HepG2 (cell line): ENCODE data around the gene UNG. TPM values are rescaled to one million over a fixed set of nuclear protein-coding genes. Genes with fewer than 3 reads are reported as not detected.

ENCODE experiments used
- CBX5 ChIP-seq: sonication (generic); formaldehyde crosslinking; IDR thresholded peaks from 2 replicates; pipeline ENCODE4 v1.4.0; 2020; ENCODE audit warnings: missing genetic modification reagents, borderline replicate concordance
- CCAR2 ChIP-seq: fragments of 200-400 bp; formaldehyde crosslinking; optimal IDR thresholded peaks from 2 replicates; pipeline ENCODE3; 2018; ENCODE audit warnings: low read depth, mild to moderate bottlenecking, low read length, moderate library complexity
- FOSL1 ChIP-seq: sonication (generic); formaldehyde crosslinking; IDR thresholded peaks from 2 replicates; pipeline ENCODE4 v1.9.0; 2021; ENCODE audit warnings: missing genetic modification reagents, borderline replicate concordance
- HNF4G ChIP-seq, 2 experiments: sonication (generic) in 1 of 2; formaldehyde crosslinking in 1 of 2; IDR thresholded peaks; 2 replicates each; pipeline versions ENCODE4 v1.4.0 to v1.6.1; 2011 to 2020; ENCODE audit warnings: borderline replicate concordance in 2 of 2, low read depth in 2 of 2, mild to moderate bottlenecking in 2 of 2, low read length in 1 of 2, missing genetic modification reagents in 1 of 2, moderate library complexity in 1 of 2
- IKZF4 ChIP-seq: sonication (generic); formaldehyde crosslinking; IDR thresholded peaks from 2 replicates; pipeline ENCODE4 v1.5.1; 2020; ENCODE audit warnings: borderline replicate concordance, mild to moderate bottlenecking, low read depth, missing genetic modification reagents; ENCODE audit errors: not compliant biosample characterization
- LCORL ChIP-seq, 2 experiments: fragments of 450-650 bp in 1 of 2; sonication (generic) in 1 of 2; formaldehyde crosslinking in 1 of 2; IDR thresholded peaks; 2 replicates each; pipeline versions ENCODE4 v1.5.0 to v1.6.1; 2017 to 2020; ENCODE audit warnings: antibody characterized with exemption in 1 of 2, missing genetic modification reagents in 1 of 2
- MATR3 ChIP-seq: sonication (generic); formaldehyde crosslinking; IDR thresholded peaks from 2 replicates; pipeline ENCODE4 v1.4.0; 2020; ENCODE audit warnings: missing genetic modification reagents
- RXRA ChIP-seq: sonication (generic); formaldehyde crosslinking; IDR thresholded peaks from 2 replicates; pipeline ENCODE4 v1.5.1; 2020; ENCODE audit warnings: missing genetic modification reagents
- TAF1 ChIP-seq: sonication (generic); formaldehyde crosslinking; IDR thresholded peaks from 2 replicates; pipeline ENCODE4 v1.4.0; 2020; ENCODE audit warnings: missing genetic modification reagents
- TBX3 ChIP-seq: fragments of 450-650 bp; IDR thresholded peaks from 2 replicates; pipeline ENCODE4 v1.6.1; 2017; ENCODE audit warnings: antibody characterized with exemption, mild to moderate bottlenecking, inconsistent platforms, borderline replicate concordance
- ZNF484 ChIP-seq: sonication (generic); formaldehyde crosslinking; IDR thresholded peaks from 2 replicates; pipeline ENCODE4 v1.5.1; 2020; ENCODE audit warnings: mild to moderate bottlenecking, low read depth, missing genetic modification reagents, borderline replicate concordance
- ZNF510 ChIP-seq: sonication (generic); formaldehyde crosslinking; IDR thresholded peaks from 2 replicates; pipeline ENCODE4 v1.4.0; 2020; ENCODE audit warnings: low read depth, mild to moderate bottlenecking, missing genetic modification reagents
- ZNF713 ChIP-seq: sonication (generic); formaldehyde crosslinking; IDR thresholded peaks from 2 replicates; pipeline ENCODE4 v1.4.0; 2020; ENCODE audit warnings: mild to moderate bottlenecking, missing genetic modification reagents
- ZZZ3 ChIP-seq: sonication (generic); formaldehyde crosslinking; IDR thresholded peaks from 2 replicates; pipeline ENCODE4 v1.4.0; 2020; ENCODE audit warnings: missing genetic modification reagents, mild to moderate bottlenecking, borderline replicate concordance
- polyA plus RNA-seq, 8 experiments: library from polyadenylated mRNA; depleted of rRNA in 3 of 8; stranded (reverse) in 7 of 8; unstranded in 1 of 8; fragments of >200 nt; fragmentation: Illumina TruSeq in 4 of 8; extraction: Trizol in 4 of 8; gene quantifications; 2 replicates each; pipeline versions ENCODE4 v1.2.1 to v1.2.3, GENCODE V29; 2011 to 2016; ENCODE audit warnings: low read depth in 4 of 8, missing spikeins in 1 of 8, mixed read lengths in 1 of 8; ENCODE audit not compliant: insufficient read depth in 1 of 8
- total RNA-seq, 5 experiments: library from RNA; depleted of rRNA; stranded (reverse); fragments of >200 nt; fragmentation: Illumina TruSeq; extraction: Trizol; gene quantifications; 2 replicates each; pipeline ENCODE4 v1.2.3, GENCODE V29; 2016; ENCODE audit warnings: low read depth in 1 of 5
- TF ChIP-seq, protein P1 (sequence below): sonication (generic); formaldehyde crosslinking; IDR thresholded peaks from 2 replicates; pipeline ENCODE4 v1.4.0; 2020; ENCODE audit warnings: missing genetic modification reagents
- TF ChIP-seq, protein P2 (sequence below): sonication (generic); formaldehyde crosslinking; IDR thresholded peaks from 2 replicates; pipeline ENCODE4 v1.4.0; 2020; ENCODE audit warnings: mild to moderate bottlenecking, missing genetic modification reagents
- TF ChIP-seq, protein P3 (sequence below): sonication (generic); formaldehyde crosslinking; IDR thresholded peaks from 2 replicates; pipeline ENCODE4 v1.4.0; 2020; ENCODE audit warnings: missing genetic modification reagents
- TF ChIP-seq, protein P4 (sequence below): sonication (generic); formaldehyde crosslinking; IDR thresholded peaks from 2 replicates; pipeline ENCODE4 v1.9.0; 2021; ENCODE audit warnings: missing genetic modification reagents, borderline replicate concordance
- TF ChIP-seq, protein P5 (sequence below): IDR thresholded peaks from 2 replicates; pipeline ENCODE4 v1.6.1; 2016; ENCODE audit warnings: low read depth, control low read depth
- TF ChIP-seq, protein P6 (sequence below): sonication (generic); formaldehyde crosslinking; IDR thresholded peaks from 2 replicates; pipeline ENCODE4 v1.4.0; 2020; ENCODE audit warnings: missing genetic modification reagents

UNG gene
- total and polyA plus RNA-seq, 2 of the 13 experiments (the other 11 are each of a cell fraction or from before 2014, with no cell fraction given): 23.3 to 114 TPM

DNA sequence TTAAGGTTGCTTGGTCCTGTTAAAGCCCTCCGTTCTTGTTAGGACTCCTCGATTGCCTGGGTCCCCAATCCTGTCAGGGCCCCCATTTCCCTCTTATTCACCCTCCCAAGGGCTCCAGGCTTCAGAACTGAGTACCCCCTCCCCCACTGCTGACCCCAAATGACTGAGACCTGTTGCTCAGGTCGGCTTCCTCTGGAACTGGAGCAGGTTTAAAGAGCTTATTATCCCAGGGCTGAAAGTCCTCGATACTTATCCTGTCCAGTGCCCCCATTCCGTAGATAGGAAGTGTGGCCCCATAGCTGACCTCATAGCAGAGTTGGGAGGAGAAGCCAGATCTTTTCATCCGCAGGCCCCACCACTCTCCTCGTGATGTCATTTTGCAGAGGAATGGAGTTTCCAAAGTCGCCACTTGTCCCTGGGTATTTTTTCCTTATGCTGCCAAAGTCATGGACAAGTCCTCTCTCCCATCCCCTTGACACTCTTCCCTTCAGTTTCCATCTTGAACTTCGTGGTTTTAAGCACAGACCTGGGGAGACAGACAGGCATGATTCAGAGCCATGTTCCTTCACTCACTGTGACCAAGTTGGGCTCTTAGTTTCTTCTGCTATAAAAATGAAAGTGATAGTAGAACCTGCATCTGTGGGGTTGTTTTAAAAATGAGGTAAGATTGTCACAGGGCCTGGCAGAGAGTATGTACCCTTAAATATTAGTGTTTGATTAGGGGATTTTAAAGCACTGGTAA is 43.8 kb upstream of the UNG start (continued):
- peak; percentile 46; the same call in 1 of the 2 replicates for TF ChIP-seq RXRA (CRISPR knock-in tag)
- no peak for TF ChIP-seq TBX3
- TF ChIP-seq, protein P1, sequence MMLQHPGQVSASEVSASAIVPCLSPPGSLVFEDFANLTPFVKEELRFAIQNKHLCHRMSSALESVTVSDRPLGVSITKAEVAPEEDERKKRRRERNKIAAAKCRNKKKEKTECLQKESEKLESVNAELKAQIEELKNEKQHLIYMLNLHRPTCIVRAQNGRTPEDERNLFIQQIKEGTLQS (CRISPR knock-in tag): no peak
- TF ChIP-seq, protein P2, sequence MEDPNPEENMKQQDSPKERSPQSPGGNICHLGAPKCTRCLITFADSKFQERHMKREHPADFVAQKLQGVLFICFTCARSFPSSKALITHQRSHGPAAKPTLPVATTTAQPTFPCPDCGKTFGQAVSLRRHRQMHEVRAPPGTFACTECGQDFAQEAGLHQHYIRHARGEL (CRISPR knock-in tag): no peak
- no peak for TF ChIP-seq TAF1 (CRISPR knock-in tag)
- TF ChIP-seq CBX5: no peak
- TF ChIP-seq ZNF510: no peak
- TF ChIP-seq ZZZ3: no peak
- no peak for TF ChIP-seq CCAR2
- no peak for TF ChIP-seq MATR3
- TF ChIP-seq HNF4G (IDR thresholded peaks at IDR 0.05; ENCODE audit: borderline replicate concordance, low read depth, low read length): peak; percentile 59; the same call in 1 of the 2 replicates
- TF ChIP-seq HNF4G (CRISPR knock-in tag; IDR thresholded peaks at IDR 0.05; ENCODE audit: borderline replicate concordance, low read depth): no peak
- TF ChIP-seq, protein P3, sequence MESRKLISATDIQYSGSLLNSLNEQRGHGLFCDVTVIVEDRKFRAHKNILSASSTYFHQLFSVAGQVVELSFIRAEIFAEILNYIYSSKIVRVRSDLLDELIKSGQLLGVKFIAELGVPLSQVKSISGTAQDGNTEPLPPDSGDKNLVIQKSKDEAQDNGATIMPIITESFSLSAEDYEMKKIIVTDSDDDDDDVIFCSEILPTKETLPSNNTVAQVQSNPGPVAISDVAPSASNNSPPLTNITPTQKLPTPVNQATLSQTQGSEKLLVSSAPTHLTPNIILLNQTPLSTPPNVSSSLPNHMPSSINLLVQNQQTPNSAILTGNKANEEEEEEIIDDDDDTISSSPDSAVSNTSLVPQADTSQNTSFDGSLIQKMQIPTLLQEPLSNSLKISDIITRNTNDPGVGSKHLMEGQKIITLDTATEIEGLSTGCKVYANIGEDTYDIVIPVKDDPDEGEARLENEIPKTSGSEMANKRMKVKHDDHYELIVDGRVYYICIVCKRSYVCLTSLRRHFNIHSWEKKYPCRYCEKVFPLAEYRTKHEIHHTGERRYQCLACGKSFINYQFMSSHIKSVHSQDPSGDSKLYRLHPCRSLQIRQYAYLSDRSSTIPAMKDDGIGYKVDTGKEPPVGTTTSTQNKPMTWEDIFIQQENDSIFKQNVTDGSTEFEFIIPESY: no peak
- no peak for TF ChIP-seq LCORL (IDR thresholded peaks at IDR 0.05)
- TF ChIP-seq LCORL (CRISPR knock-in tag; IDR thresholded peaks at IDR 0.05): no peak
- TF ChIP-seq, protein P4, sequence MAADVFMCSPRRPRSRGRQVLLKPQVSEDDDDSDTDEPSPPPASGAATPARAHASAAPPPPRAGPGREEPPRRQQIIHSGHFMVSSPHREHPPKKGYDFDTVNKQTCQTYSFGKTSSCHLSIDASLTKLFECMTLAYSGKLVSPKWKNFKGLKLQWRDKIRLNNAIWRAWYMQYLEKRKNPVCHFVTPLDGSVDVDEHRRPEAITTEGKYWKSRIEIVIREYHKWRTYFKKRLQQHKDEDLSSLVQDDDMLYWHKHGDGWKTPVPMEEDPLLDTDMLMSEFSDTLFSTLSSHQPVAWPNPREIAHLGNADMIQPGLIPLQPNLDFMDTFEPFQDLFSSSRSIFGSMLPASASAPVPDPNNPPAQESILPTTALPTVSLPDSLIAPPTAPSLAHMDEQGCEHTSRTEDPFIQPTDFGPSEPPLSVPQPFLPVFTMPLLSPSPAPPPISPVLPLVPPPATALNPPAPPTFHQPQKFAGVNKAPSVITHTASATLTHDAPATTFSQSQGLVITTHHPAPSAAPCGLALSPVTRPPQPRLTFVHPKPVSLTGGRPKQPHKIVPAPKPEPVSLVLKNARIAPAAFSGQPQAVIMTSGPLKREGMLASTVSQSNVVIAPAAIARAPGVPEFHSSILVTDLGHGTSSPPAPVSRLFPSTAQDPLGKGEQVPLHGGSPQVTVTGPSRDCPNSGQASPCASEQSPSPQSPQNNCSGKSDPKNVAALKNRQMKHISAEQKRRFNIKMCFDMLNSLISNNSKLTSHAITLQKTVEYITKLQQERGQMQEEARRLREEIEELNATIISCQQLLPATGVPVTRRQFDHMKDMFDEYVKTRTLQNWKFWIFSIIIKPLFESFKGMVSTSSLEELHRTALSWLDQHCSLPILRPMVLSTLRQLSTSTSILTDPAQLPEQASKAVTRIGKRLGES (CRISPR knock-in tag): no peak
- TF ChIP-seq FOSL1: no peak
- TF ChIP-seq, protein P5, sequence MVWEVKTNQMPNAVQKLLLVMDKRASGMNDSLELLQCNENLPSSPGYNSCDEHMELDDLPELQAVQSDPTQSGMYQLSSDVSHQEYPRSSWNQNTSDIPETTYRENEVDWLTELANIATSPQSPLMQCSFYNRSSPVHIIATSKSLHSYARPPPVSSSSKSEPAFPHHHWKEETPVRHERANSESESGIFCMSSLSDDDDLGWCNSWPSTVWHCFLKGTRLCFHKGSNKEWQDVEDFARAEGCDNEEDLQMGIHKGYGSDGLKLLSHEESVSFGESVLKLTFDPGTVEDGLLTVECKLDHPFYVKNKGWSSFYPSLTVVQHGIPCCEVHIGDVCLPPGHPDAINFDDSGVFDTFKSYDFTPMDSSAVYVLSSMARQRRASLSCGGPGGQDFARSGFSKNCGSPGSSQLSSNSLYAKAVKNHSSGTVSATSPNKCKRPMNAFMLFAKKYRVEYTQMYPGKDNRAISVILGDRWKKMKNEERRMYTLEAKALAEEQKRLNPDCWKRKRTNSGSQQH (CRISPR knock-in tag): 0 out of 2 replicates have a peak, but pooled peaks have one; percentile 66
- TF ChIP-seq, protein P6, sequence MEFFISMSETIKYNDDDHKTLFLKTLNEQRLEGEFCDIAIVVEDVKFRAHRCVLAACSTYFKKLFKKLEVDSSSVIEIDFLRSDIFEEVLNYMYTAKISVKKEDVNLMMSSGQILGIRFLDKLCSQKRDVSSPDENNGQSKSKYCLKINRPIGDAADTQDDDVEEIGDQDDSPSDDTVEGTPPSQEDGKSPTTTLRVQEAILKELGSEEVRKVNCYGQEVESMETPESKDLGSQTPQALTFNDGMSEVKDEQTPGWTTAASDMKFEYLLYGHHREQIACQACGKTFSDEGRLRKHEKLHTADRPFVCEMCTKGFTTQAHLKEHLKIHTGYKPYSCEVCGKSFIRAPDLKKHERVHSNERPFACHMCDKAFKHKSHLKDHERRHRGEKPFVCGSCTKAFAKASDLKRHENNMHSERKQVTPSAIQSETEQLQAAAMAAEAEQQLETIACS (CRISPR knock-in tag): no peak
- TF ChIP-seq ZNF713: no peak
- no peak for TF ChIP-seq IKZF4 (CRISPR knock-in tag)
- TF ChIP-seq ZNF484 (CRISPR knock-in tag): no peak
